Measurements from ENCODE around the gene RNF44. TPM values are rescaled to one million over a fixed set of nuclear protein-coding genes. Genes with fewer than 3 reads are reported as not detected.
A peak's percentile ranks its signal among the peaks of the same experiment; 100 is the strongest.

Gene RNF44
- total and polyA plus RNA-seq, 7 experiments from 2014 or later: 3.3 to 305 (median 260) TPM

GRCh38 chr5:176565760-176566288, 28.6 kb upstream of the RNF44 start:
- POLR2A ChIA-PET: no interaction called here
- peak overlapping the region in 1 of 9 donors; percentile 42 for H3K27ac Mint-ChIP-seq

GRCh38 chr5:176564002-176564401, 26.8 kb upstream of the RNF44 start:
- Mint-ChIP-seq H3K27me3 (peaks cover 0 to 16% (median 0%) of the 10 kb centered on the region in 5 donors), H3K9me3 (peaks cover 0 to 2% (median 0%) of the 10 kb centered on the region in 11 donors), H3K4me3 (no peak overlapping the region), H3K4me1 (peaks cover 14 to 28% (median 24%) of the 10 kb centered on the region in 7 donors), H3K36me3 (no peaks in the 10 kb centered on the region), H3K27ac (no peak overlapping the region)
- DNase-seq (no peak), ATAC-seq (no peak)
- no peak overlapping the region for H3K27ac ChIP-seq (ENCODE audit: low read depth, low read length)
- POLR2A ChIA-PET: interaction anchor here (1.0 kb wide), 1 partner anchor 23 kb away, joined by 3 read pairs; no protein-coding TSS in a partner anchor
- H3K36me3 ChIP-seq (ENCODE audit: control insufficient read depth in 2 of 3, insufficient read depth in 3 of 3, low read length in 3 of 3): no peaks in the 10 kb centered on the region
- CTCF ChIA-PET: interaction anchor here (0.9 kb wide), 1 partner anchor 116 kb away, joined by 4 read pairs; no protein-coding TSS in a partner anchor
- no peaks in the 10 kb centered on the region for H3K9me3 ChIP-seq (ENCODE audit: control insufficient read depth in 2 of 3, low read length in 3 of 3)
- H3K4me1 ChIP-seq (ENCODE audit: control insufficient read depth in 2 of 2, insufficient read depth in 2 of 2, low read length in 2 of 2): peaks cover 0 to 17% of the 10 kb centered on the region in 2 donors
- no peaks in the 10 kb centered on the region for H3K27me3 ChIP-seq (ENCODE audit: control insufficient read depth in 2 of 2, insufficient read depth in 2 of 2, low read length in 2 of 2)
- H3K4me3 ChIP-seq (ENCODE audit: low read length): no peak overlapping the region
- intact Hi-C loops (cut with micrococcal nuclease): no loop called here

More at GRCh38 chr5:176565760-176566288, 28.6 kb upstream of the RNF44 start:
- Mint-ChIP-seq H3K4me3 (no peak overlapping the region), H3K4me1 (peaks cover under 1 to 10% (median 10%) of the 10 kb centered on the region in 7 donors), H3K9me3 (no peaks in the 10 kb centered on the region), H3K27me3 (peaks cover 0 to 16% (median 0%) of the 10 kb centered on the region in 5 donors), H3K36me3 (no peaks in the 10 kb centered on the region)
- Histone ChIP-seq H3K4me1 (ENCODE audit: control insufficient read depth in 2 of 2, insufficient read depth in 2 of 2, low read length in 2 of 2) (peaks cover 0 to 2% of the 10 kb centered on the region in 2 donors), H3K4me3 (ENCODE audit: low read length) (no peak overlapping the region), H3K36me3 (ENCODE audit: control insufficient read depth in 2 of 3, insufficient read depth in 3 of 3, low read length in 3 of 3) (no peaks in the 10 kb centered on the region), H3K27me3 (ENCODE audit: control insufficient read depth in 2 of 2, insufficient read depth in 2 of 2, low read length in 2 of 2) (no peaks in the 10 kb centered on the region), H3K27ac (ENCODE audit: low read depth, low read length) (no peak overlapping the region), H3K9me3 (ENCODE audit: control insufficient read depth in 2 of 3, low read length in 3 of 3) (no peaks in the 10 kb centered on the region)
- DNase-seq (no peak), ATAC-seq (no peak)
- CTCF ChIA-PET: no interaction called here
- intact Hi-C loops (cut with micrococcal nuclease): no loop called here

- Histone ChIP-seq H3K27me3 (ENCODE audit: control insufficient read depth in 2 of 2, insufficient read depth in 2 of 2, low read length in 2 of 2) (no peaks in the 10 kb centered on the region), H3K4me1 (ENCODE audit: control insufficient read depth in 2 of 2, insufficient read depth in 2 of 2, low read length in 2 of 2) (peaks cover 0 to 18% of the 10 kb centered on the region in 2 donors), H3K9me3 (ENCODE audit: control insufficient read depth in 2 of 3, low read length in 3 of 3) (no peaks in the 10 kb centered on the region), H3K36me3 (ENCODE audit: control insufficient read depth in 2 of 3, insufficient read depth in 3 of 3, low read length in 3 of 3) (no peaks in the 10 kb centered on the region), H3K4me3 (ENCODE audit: low read length) (no peak overlapping the region), H3K27ac (ENCODE audit: low read depth, low read length) (no peak overlapping the region)
- peak overlapping the region in 1 of 10 donors; percentile 51 for H3K4me3 Mint-ChIP-seq
- H3K9me3 Mint-ChIP-seq: peaks cover 0 to 4% (median 0%) of the 10 kb centered on the region in 11 donors
- ATAC-seq (no peak), DNase-seq (no peak)
- no peaks in the 10 kb centered on the region for H3K36me3 Mint-ChIP-seq
- peak overlapping the region in 2 of 9 donors; percentile 57 to 67 for H3K27ac Mint-ChIP-seq
- ChIA-PET CTCF (no interaction called here), POLR2A (no interaction called here)
- H3K4me1 Mint-ChIP-seq: peaks cover 15 to 32% (median 31%) of the 10 kb centered on the region in 7 donors
- intact Hi-C loops (cut with micrococcal nuclease): no loop called here
- H3K27me3 Mint-ChIP-seq: peaks cover 0 to 12% (median 0%) of the 10 kb centered on the region in 5 donors
Measured at GRCh38 chr5:176562189-176562588, 25.0 kb upstream of the RNF44 start.

- Histone ChIP-seq H3K27me3 (ENCODE audit: control insufficient read depth in 2 of 2, insufficient read depth in 2 of 2, low read length in 2 of 2) (no peaks in the 10 kb centered on the region), H3K4me3 (ENCODE audit: low read length) (no peak overlapping the region), H3K36me3 (ENCODE audit: control insufficient read depth in 2 of 3, insufficient read depth in 3 of 3, low read length in 3 of 3) (no peaks in the 10 kb centered on the region), H3K9me3 (ENCODE audit: control insufficient read depth in 2 of 3, low read length in 3 of 3) (no peaks in the 10 kb centered on the region), H3K27ac (ENCODE audit: low read depth, low read length) (no peak overlapping the region), H3K4me1 (ENCODE audit: control insufficient read depth in 2 of 2, insufficient read depth in 2 of 2, low read length in 2 of 2) (peaks cover 0 to 27% of the 10 kb centered on the region in 2 donors)
- Mint-ChIP-seq H3K27ac (peak overlapping the region in 1 of 9 donors; percentile 26), H3K9me3 (peaks cover 0 to 4% (median 0%) of the 10 kb centered on the region in 11 donors), H3K27me3 (peaks cover 0 to 12% (median 0%) of the 10 kb centered on the region in 5 donors), H3K4me3 (peak overlapping the region in 1 of 10 donors; percentile 31), H3K36me3 (no peaks in the 10 kb centered on the region), H3K4me1 (peaks cover 15 to 40% (median 35%) of the 10 kb centered on the region in 7 donors)
- no peak for ATAC-seq
- ChIA-PET CTCF (interaction anchor here (0.8 to 1.2 kb wide), 2 partner anchors 26 to 30 kb away, joined by 3 read pairs; no protein-coding TSS in a partner anchor), POLR2A (interaction anchor here (1.5 kb wide), 1 partner anchor 26 kb away, joined by 4 read pairs; no protein-coding TSS in a partner anchor)
- no peak for DNase-seq
- intact Hi-C loops (cut with micrococcal nuclease): loop anchor here in 1 of 2 donors (2.0 kb wide), 1 partner anchor 16 kb away; no protein-coding TSS in a partner anchor
Measured at GRCh38 chr5:176561259-176561658, 24.1 kb upstream of the RNF44 start.

GRCh38 chr5:176560364-176560763, 23.2 kb upstream of the RNF44 start:
- DNase-seq: peak in 2 of 9 donors; percentile 27 to 31
- H3K4me1 ChIP-seq (ENCODE audit: control insufficient read depth in 2 of 2, insufficient read depth in 2 of 2, low read length in 2 of 2): peaks cover 0 to 36% of the 10 kb centered on the region in 2 donors
- peak; percentile 59 for ATAC-seq
- H3K4me3 ChIP-seq (ENCODE audit: low read length): no peak overlapping the region
- ChIA-PET CTCF (interaction anchor here (0.6 to 1.2 kb wide), 3 partner anchors 17 to 29 kb away, joined by 3 read pairs; no protein-coding TSS in a partner anchor), POLR2A (interaction anchor here (0.6 to 1.5 kb wide), 2 partner anchors 8 to 25 kb away, joined by 3 to 4 read pairs; no protein-coding TSS in a partner anchor)
- no peaks in the 10 kb centered on the region for H3K36me3 Mint-ChIP-seq
- H3K27me3 Mint-ChIP-seq: peaks cover 0 to 10% (median 0%) of the 10 kb centered on the region in 5 donors
- peak overlapping the region in 1 of 9 donors; percentile 68 for H3K27ac Mint-ChIP-seq
- peaks cover 16 to 49% (median 44%) of the 10 kb centered on the region in 7 donors for H3K4me1 Mint-ChIP-seq
- no peak overlapping the region for H3K27ac ChIP-seq (ENCODE audit: low read depth, low read length)
- no peaks in the 10 kb centered on the region for H3K27me3 ChIP-seq (ENCODE audit: control insufficient read depth in 2 of 2, insufficient read depth in 2 of 2, low read length in 2 of 2)
- H3K9me3 ChIP-seq (ENCODE audit: control insufficient read depth in 2 of 3, low read length in 3 of 3): no peaks in the 10 kb centered on the region
- H3K36me3 ChIP-seq (ENCODE audit: control insufficient read depth in 2 of 3, insufficient read depth in 3 of 3, low read length in 3 of 3): no peaks in the 10 kb centered on the region
- H3K9me3 Mint-ChIP-seq: peaks cover 0 to 4% (median 0%) of the 10 kb centered on the region in 11 donors
- intact Hi-C loops (cut with micrococcal nuclease): loop anchor here in 1 of 2 donors (2.0 kb wide), 1 partner anchor 16 kb away; no protein-coding TSS in a partner anchor
- H3K4me3 Mint-ChIP-seq: peak overlapping the region in 4 of 10 donors; percentile 26 to 45 (median 37)

- CTCF ChIA-PET: interaction anchor here (1.1 to 1.3 kb wide), 2 partner anchors 14 to 142 kb away, joined by 4 to 6 read pairs; no protein-coding TSS in a partner anchor
- peak; percentile 70 for ATAC-seq
- Mint-ChIP-seq H3K4me3 (peak overlapping the region in 6 of 10 donors; percentile 4 to 72 (median 42)), H3K4me1 (peaks cover 22 to 56% (median 51%) of the 10 kb centered on the region in 7 donors), H3K27ac (peak overlapping the region in 5 of 9 donors; percentile 6 to 84 (median 68)), H3K9me3 (peaks cover 0 to 4% (median 0%) of the 10 kb centered on the region in 11 donors), H3K36me3 (no peaks in the 10 kb centered on the region), H3K27me3 (peaks cover 0 to 10% (median 0%) of the 10 kb centered on the region in 5 donors)
- Histone ChIP-seq H3K9me3 (ENCODE audit: control insufficient read depth in 2 of 3, low read length in 3 of 3) (no peaks in the 10 kb centered on the region), H3K27me3 (ENCODE audit: control insufficient read depth in 2 of 2, insufficient read depth in 2 of 2, low read length in 2 of 2) (no peaks in the 10 kb centered on the region), H3K27ac (ENCODE audit: low read depth, low read length) (no peak overlapping the region), H3K4me3 (ENCODE audit: low read length) (no peak overlapping the region), H3K36me3 (ENCODE audit: control insufficient read depth in 2 of 3, insufficient read depth in 3 of 3, low read length in 3 of 3) (no peaks in the 10 kb centered on the region), H3K4me1 (ENCODE audit: control insufficient read depth in 2 of 2, insufficient read depth in 2 of 2, low read length in 2 of 2) (peaks cover 0 to 43% of the 10 kb centered on the region in 2 donors)
- intact Hi-C loops (cut with micrococcal nuclease): loop anchor here (1.0 to 2.0 kb wide), 3 partner anchors 15 to 143 kb away; partner anchors contain the start of gene CLTB (in 1 of the 2)
- POLR2A ChIA-PET: interaction anchor here (0.7 to 1.3 kb wide), 4 partner anchors 16 to 31 kb away, joined by 3 to 6 read pairs (median 4); no protein-coding TSS in a partner anchor
- DNase-seq: peak in 6 of 9 donors; percentile 20 to 53 (median 40)
Measured at GRCh38 chr5:176559683-176560082, 22.5 kb upstream of the RNF44 start.
